Suppressor macrophage (primary cell): Measurements from ENCODE around the gene UBE2A.

Source experiments
- DNase-seq, 4 experiments: peaks; one replicate each; pipeline ENCODE4 v3.0.0-alpha.2; 2020 to 2022
- total RNA-seq, 17 experiments: gene quantifications; one replicate each; lab custom pipeline; 2026; ENCODE audit warnings: mixed read lengths in 6 of 17, inconsistent platforms in 3 of 17; lab: John Stamatoyannopoulos, UW

The UBE2A gene
- total RNA-seq = 52.0 to 102 (median 69.6) reads per million in 17 experiments

- peak; percentile 89 to 96 (median 92) for DNase-seq
Measured at GRCh38 chrX:119574394-119575266, at the start of gene UBE2A. Gene UBE2A (plus strand): TSS chrX:119574563. CDS start chrX:119574712, 149 bp downstream.

- DNase-seq = peak; percentile 1 to 58 (median 26)
Measured at GRCh38 chrX:119529345-119530276, 44.8 kb upstream of the UBE2A start.

GRCh38 chrX:119537487-119537886 lies 36.9 kb upstream of the UBE2A start:
- no peak for DNase-seq

GRCh38 chrX:119539872-119540271 lies 34.5 kb upstream of the UBE2A start:
- DNase-seq = peak in 1 of 4 experiments; percentile 27

GRCh38 chrX:119541188-119541587 lies 33.2 kb upstream of the UBE2A start:
- DNase-seq = no peak

GRCh38 chrX:119549327-119550016 lies 24.9 kb upstream of the UBE2A start:
- no peak for DNase-seq

- DNase-seq = no peak
Measured at GRCh38 chrX:119552508-119552907, 21.9 kb upstream of the UBE2A start.

- peak; percentile 92 to 95 (median 94) for DNase-seq
Measured at GRCh38 chrX:119565107-119565663, 9.2 kb upstream of the UBE2A start, which contains the start of gene STEEP1. Gene STEEP1 (minus strand): TSS chrX:119565409. CDS start chrX:119565355, 54 bp downstream.

GRCh38 chrX:119570351-119570835 lies 4.0 kb upstream of the UBE2A start:
- DNase-seq = no peak

GRCh38 chrX:119573222-119573621 lies 1.1 kb upstream of the UBE2A start:
- DNase-seq = no peak

- DNase-seq = peak; percentile 41 to 71 (median 62)
Measured at GRCh38 chrX:119573840-119574393, 446 bp upstream of the UBE2A start.

- no peak for DNase-seq
Measured at GRCh38 chrX:119579414-119579813, 5.1 kb downstream of the UBE2A start.

GRCh38 chrX:119583431-119584059 lies 9.2 kb downstream of the UBE2A start:
- DNase-seq = no peak

GRCh38 chrX:119589810-119590209 lies 15.4 kb downstream of the UBE2A start:
- no peak for DNase-seq

- DNase-seq = no peak
Measured at GRCh38 chrX:119602701-119603255, 28.4 kb downstream of the UBE2A start.

- no peak for DNase-seq
Measured at GRCh38 chrX:119604766-119605463, 30.6 kb downstream of the UBE2A start.

- peak; percentile 10 to 56 (median 24) for DNase-seq
Measured at GRCh38 chrX:119605464-119606279, 31.3 kb downstream of the UBE2A start.

- DNase-seq = peak; percentile 96
Measured at GRCh38 chrX:119606280-119607017, 32.1 kb downstream of the UBE2A start, which contains the start of gene NKRF. Gene NKRF (minus strand): TSS chrX:119606424.
